ENCODE measurements around the gene RDH8. TPM values are rescaled to one million over a fixed set of nuclear protein-coding genes. Genes with fewer than 3 reads are reported as not detected.

Gene RDH8
- total RNA-seq, 1 experiment from 2014 or later = not detected

DNA sequence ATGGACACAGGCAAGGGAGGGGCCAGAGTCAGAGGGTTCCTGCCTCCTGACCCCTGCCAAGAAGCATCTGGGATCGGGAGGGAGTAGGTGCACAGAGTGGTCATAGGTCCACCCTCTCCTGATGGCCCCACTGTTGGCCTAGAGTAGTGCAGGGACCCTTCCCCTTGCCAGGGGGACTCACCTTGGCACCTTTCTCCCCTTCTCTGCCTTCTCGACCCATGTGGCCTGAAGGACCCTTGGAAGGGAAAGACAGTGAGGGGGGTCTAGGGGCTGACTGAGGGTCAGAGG lies 43.7 kb upstream of the RDH8 start:
- H3K79me1 ChIP-seq (ENCODE audit: insufficient read depth, low read depth, low read length, poor library complexity, severe bottlenecking) = no peaks in the 10 kb centered on the region
- H4K20me1 ChIP-seq (ENCODE audit: control insufficient read depth, insufficient read depth, insufficient read length) = no peaks in the 10 kb centered on the region
- Mint-ChIP-seq H3K4me1 (peaks cover 7 to 12% of the 10 kb centered on the region in 2 experiments), H3K9me3 (no peaks in the 10 kb centered on the region; a peak in 1 of 5 replicates), H3K36me3 (ENCODE audit: insufficient read depth in 1 of 3, low read depth in 3 of 3) (no peaks in the 10 kb centered on the region; a peak in 2 of 7 replicates), H3K27ac (no peak overlapping the region), H3K4me3 (no peak overlapping the region), H3K27me3 (ENCODE audit: low read depth) (peaks cover 59% of the 10 kb centered on the region)
- no peak for DNase-seq
- WGBS (ENCODE audit: extremely low coverage, insufficient read length, low lambda C conversion rate) = no CpG with 5 or more reads among the region's 2 CpGs
- no peak overlapping the region for H3K27ac ChIP-seq (ENCODE audit: insufficient read length, low read depth, low read length)
- no peak overlapping the region for H2AK5ac ChIP-seq (ENCODE audit: insufficient read length, low read length)
- no peak overlapping the region for H3K9ac ChIP-seq (ENCODE audit: extremely low read depth, insufficient read length, low read length)
- H2BK120ac ChIP-seq (ENCODE audit: low read depth, low read length, poor library complexity, severe bottlenecking) = no peak overlapping the region
- no peak overlapping the region for H2AFZ ChIP-seq (ENCODE audit: low read length)
- no peaks in the 10 kb centered on the region for H3K9me3 ChIP-seq (ENCODE audit: control insufficient read depth, low read depth, low read length)
- H4K5ac ChIP-seq (ENCODE audit: insufficient read length, low read depth, low read length) = no peak overlapping the region
- H3K14ac ChIP-seq (ENCODE audit: insufficient read depth, low read length) = no peak overlapping the region
- H3K4me2 ChIP-seq (ENCODE audit: insufficient read depth, insufficient read length, low read length) = no peak overlapping the region
- TF ChIP-seq, protein P1, sequence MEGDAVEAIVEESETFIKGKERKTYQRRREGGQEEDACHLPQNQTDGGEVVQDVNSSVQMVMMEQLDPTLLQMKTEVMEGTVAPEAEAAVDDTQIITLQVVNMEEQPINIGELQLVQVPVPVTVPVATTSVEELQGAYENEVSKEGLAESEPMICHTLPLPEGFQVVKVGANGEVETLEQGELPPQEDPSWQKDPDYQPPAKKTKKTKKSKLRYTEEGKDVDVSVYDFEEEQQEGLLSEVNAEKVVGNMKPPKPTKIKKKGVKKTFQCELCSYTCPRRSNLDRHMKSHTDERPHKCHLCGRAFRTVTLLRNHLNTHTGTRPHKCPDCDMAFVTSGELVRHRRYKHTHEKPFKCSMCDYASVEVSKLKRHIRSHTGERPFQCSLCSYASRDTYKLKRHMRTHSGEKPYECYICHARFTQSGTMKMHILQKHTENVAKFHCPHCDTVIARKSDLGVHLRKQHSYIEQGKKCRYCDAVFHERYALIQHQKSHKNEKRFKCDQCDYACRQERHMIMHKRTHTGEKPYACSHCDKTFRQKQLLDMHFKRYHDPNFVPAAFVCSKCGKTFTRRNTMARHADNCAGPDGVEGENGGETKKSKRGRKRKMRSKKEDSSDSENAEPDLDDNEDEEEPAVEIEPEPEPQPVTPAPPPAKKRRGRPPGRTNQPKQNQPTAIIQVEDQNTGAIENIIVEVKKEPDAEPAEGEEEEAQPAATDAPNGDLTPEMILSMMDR (conservative IDR thresholded peaks at IDR 0.05) = no peak
- peaks cover 2% of the 10 kb centered on the region; the same call in 1 of the 2 replicates for H3K27me3 ChIP-seq (ENCODE audit: insufficient read depth, low read length)
- H4K91ac ChIP-seq (ENCODE audit: insufficient read length, low read depth, low read length) = no peak overlapping the region
- H2BK12ac ChIP-seq (ENCODE audit: insufficient read length, low read depth, low read length) = no peak overlapping the region
- no peak overlapping the region for H2BK15ac ChIP-seq (ENCODE audit: low read depth, low read length)
- no peak overlapping the region for H2BK5ac ChIP-seq (ENCODE audit: insufficient read length, low read length)
- no peaks in the 10 kb centered on the region for H3K23me2 ChIP-seq (ENCODE audit: insufficient read length, low read depth, low read length, poor library complexity, severe bottlenecking)
- H3K56ac ChIP-seq (ENCODE audit: insufficient read length, low read depth, low read length) = no peak overlapping the region
- no peak overlapping the region for H4K8ac ChIP-seq (replicated peaks; ENCODE audit: insufficient read length, low read depth, low read length)
- H3K18ac ChIP-seq (ENCODE audit: insufficient read length, low read depth, low read length) = no peak overlapping the region
- H3K23ac ChIP-seq (ENCODE audit: insufficient read length, low read depth, low read length) = no peak overlapping the region
- H3K4ac ChIP-seq (ENCODE audit: low read depth, low read length) = no peak overlapping the region
- H2BK20ac ChIP-seq (ENCODE audit: low read depth, low read length, poor library complexity, severe bottlenecking) = no peak overlapping the region
- no peaks in the 10 kb centered on the region for H3K4me1 ChIP-seq (ENCODE audit: insufficient read depth, low read length)
- H3T11ph ChIP-seq (ENCODE audit: low read length) = no peak overlapping the region
- no peaks in the 10 kb centered on the region for H3K79me2 ChIP-seq (ENCODE audit: insufficient read depth, low read length)
